HG02970 (cell line): Measurements from ENCODE around the gene DIRAS1.
A peak's percentile ranks its signal among the peaks of the same experiment; 100 is the strongest.

ENCODE experiments used
- ATAC-seq: cut with Tn5 transposase; IDR thresholded peaks from one replicate; pipeline ENCODE4 v1.9.1; 2021; ENCODE audit warnings: mild to moderate bottlenecking, moderate library complexity, moderate number of reproducible peaks; ENCODE audit not compliant: unreplicated experiment, low FRiP score

The DIRAS1 gene

DNA sequence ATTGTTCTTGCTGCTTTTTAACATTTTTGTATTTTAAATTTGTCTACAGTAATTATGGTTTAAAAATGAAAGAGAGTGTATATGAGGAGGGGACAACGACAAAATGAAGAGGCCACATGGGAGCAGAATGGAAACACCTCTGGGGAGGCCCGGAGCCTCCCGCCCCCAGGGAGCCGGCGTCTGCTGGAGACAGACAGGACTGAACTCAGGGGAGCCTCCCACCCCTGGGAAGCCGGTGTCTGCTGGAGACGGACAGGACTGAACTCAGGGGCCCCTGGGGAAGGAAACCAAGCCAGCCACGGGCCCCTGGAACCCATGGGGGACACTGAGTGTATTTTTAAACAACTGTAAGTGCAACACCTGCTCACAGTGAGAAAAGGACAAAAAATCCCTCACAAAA is 35.3 kb upstream of the DIRAS1 start:
- ATAC-seq: no peak

DNA sequence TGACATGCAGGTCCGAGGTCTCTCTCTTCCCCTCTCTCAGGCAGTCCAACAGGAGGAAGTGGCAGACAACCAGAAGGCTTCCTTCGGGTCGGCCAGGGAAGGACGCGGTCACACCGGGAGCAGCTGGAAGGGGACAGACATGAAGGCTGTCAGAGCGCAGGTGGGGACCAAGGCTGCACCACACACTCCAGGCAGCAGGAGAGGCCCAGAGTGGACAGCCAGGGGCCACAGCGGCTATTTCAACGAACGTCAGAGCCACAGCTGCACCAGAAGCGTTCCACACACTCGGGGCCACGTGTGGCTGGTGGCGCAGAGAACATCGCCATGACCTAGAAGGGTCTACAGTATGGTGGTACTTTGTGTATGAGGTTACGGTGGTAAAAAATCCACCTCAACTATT is 34.6 kb upstream of the DIRAS1 start:
- ATAC-seq: no peak

DNA sequence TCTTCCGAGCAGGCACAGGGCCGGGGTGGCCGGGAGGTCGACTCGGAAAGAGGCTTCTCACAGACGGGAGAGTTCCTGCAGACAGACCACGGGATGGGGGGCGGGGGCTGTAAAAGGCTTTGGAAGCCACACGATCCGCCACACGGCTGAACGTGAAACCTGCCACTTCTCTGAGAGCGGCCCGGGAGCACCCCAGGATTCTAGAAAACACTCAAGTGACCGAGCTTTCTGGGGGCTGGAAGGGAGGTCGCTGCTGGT is 34.2 kb upstream of the DIRAS1 start:
- ATAC-seq: no peak

DNA sequence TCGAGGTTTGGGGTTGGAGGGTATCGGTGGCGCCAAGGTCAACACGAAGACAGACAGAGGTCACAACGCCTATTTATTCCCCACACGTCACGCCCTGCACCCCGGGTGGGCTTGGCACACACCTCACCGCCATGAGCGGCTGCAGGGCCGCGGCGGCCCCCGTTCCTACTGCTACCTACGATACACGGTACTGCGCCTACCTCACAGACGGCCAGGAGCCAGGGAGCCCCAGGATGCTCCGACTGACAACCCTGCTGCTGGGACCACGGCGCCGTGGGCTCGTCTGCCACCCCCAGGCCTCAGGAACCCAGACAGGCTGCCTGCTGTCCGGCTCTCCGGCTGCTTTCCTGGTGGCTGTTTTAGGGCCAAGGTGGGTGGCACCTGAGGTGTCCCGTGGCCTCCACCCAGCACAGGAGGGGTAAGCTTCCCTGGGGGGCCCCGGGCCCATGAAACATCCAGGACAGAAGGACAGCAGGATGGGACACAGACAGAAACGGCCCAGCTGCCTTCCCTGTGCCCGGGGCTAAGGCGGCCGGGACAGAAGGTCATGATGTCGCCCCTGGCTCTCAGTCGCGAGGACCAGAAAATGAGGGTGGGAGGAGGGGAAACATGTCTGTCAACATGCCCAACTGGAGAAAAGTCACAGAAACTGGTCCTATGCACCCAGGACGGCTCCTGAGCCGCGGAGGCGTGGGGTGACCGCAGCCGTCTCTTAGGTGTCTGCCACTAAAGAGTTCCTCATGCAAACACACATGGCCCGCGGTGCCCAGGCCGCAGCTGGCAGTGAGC is 33.7 kb upstream of the DIRAS1 start:
- ATAC-seq: no peak

DNA sequence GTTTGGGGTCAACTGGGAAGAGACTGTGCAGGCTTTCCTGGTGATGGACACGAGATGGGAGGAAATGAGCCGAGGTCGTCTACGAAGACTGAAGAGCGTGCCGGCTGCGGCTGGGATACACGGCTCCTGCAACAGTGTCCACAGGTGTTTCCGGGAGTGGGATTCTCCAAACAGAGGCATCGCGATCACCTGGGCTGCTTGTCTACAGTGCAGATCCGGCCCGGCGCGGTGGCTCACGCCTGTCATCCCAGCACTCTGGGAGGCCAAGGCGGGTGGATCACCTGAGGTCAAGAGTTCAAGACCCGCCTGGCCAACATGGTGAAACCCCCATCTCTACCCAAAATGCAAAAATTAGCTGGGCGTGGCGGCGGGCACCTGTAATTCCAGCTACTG is 30.3 kb upstream of the DIRAS1 start:
- no peak for ATAC-seq

DNA sequence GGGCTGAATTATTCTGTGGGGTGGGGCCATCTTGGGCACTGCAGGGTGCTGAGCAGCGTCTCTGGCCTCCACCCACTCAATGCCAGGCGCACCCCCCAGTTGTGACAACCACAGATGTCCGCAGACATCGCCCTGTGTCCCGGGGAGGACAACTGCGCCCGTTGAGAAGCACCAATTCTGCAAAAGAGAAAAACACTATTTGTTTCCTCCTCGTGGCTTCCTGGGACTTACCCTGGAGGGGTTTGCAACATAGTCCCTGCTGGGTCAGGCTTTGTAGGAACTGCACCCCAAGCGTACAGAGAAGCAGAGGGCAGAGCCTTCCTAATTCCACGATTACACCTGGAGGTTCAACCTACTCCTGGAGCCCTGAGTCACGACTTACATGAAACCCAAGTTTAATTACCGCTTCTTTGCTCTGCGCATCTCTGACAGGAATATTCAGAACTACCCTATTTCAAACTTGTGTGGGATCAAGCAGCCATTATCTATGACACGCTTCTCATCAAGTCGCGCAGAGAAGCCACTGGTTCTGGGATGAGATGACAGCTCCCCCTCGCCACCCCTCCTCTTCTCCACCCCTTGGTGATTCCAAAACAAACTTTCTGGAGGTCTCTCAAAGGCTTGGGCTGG is 29.8 kb upstream of the DIRAS1 start:
- ATAC-seq: no peak

DNA sequence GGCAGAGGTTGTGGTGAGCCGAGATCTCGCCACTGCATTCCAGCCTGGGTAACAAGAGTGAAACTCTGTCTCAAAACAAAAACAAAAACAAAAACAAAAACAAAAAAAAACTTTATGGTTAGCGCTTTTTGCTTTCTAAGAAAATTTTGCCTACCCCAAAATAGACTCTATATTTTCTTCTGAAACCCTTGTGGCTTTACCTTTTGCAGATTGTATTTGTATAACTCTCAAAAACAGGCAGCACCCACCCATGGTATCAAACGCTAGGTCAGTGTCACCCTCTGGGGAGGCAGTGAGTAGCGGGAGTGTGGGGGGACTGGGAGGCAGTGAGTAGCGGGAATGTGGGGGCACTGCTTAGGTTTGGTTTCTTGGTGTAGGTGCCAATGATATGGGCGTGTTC is 26.2 kb upstream of the DIRAS1 start:
- no peak for ATAC-seq

DNA sequence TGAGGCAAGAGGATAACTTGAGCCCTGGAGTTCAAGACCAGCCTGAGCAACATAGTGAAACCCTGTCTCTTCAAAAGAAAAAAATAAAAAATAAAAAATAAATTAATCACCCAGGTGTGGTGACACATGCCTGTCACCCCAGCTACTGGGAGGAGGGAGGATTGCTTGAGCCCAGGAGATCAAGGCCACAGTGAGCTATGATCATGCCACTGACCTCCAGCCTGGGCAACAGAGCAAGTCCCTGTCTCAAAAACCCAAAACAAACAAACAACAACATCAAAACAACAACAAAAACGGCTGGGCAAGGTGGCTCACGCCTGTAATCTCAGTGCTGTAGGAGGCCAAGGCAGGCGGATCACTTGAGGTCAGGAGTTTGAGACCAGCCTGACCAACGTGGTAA is 22.9 kb upstream of the DIRAS1 start:
- ATAC-seq: no peak

DNA sequence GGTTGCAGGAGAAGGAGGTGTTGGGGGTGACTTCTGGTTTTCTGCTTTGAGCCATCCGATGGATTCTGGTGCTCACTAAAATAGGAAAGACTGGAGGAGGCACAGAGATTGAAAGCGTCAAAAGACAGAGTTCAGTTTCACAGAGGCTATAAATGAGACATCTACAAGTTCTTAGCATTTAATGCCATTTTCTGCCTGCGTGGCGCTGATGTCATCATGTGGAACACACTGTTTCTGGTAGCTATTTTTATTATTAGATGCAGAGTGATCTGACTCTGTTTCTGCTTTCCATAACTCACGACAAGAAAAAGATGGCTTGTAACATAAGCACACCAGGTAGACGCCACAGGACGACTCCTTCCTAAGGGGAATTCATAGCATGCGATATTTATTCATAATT is 21.9 kb upstream of the DIRAS1 start:
- no peak for ATAC-seq

DNA sequence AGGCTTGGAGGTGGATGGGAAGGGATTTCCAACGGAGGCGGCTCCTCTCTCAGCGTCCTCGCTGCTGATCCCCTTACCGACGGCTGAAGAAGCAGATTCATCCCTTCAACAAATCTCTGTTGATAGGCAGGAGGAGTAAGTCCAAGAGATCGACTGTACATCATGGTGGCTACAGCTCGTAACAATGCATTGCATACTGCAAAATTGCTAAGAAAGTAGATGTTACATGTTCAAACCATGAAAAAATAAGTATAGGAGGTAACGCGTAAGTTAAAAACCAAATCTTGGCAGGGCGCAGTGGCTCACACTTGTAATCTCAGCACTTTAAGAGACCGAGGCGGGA is 19.1 kb upstream of the DIRAS1 start:
- ATAC-seq: no peak

DNA sequence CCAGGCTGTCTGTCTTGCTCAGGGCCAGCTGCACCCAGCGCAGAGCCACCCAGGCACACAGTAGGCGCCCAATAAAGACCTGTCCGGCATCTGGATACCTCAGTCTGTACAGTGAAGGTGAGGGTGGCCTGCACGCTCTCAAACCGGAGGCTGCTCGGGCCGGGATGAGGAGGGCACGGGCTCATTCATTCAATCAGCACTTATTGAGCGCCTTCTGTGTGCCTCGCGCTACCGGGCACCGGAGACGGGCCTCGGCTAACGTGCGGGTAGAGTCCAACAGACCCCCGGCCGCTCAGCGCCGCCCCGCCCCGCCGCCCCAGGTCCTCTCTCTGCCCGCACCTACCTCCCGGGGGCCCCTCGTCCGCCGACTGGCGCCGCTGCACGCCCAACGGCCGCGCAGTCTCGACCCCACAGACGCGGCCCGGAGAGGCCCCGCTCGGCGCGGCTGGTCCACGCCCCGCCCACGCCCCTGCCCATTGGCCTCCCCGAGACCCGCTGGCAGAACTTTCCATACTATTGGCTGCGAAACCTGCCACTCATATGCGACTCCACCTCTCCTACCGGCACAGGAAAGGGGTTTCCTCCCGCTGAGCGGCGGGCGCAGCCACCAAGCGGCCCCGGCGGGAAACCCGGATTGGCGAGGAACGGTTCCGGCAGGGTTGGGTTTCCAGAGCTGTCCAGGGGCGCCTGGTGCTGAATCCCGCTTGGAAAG is 18.6 kb upstream of the DIRAS1 start, which contains the start of gene SLC39A3:
TSS of gene SLC39A3 (minus strand) at position 416 of the 712 bp plus-strand sequence. CDS start 2,760 bp downstream, outside the sequence.
- peak; percentile 91 for ATAC-seq

DNA sequence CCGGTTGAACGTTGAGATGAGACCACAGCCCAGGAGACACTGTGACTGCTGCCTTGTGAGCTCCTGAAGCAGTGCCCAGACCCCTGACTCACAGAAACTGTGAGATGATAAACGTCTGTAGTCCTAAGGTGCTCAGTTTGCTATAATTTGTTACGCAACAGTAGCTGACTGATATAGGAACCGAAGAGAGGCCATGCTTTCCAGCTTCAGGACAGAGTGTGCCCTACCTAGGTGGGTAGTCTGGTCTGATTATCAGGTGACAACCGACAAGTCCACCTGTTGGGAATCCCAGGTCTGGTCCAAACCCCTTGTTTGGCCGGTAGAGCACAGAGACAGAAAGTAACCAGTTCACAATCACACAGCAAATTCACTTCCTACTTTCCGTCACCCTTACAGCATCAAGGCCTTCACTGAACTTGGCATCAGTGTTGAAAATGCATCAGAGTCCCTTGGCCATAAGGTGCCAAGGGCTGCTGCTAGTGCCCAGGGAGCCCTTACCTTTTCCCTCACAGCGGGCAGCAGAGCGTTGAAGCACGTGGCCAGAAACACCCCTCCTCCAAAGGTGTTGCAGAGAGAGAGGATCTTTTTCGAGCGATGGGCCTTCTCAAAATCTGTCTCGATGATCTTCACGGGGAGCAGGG is 15.5 kb upstream of the DIRAS1 start:
- ATAC-seq: no peak

DNA sequence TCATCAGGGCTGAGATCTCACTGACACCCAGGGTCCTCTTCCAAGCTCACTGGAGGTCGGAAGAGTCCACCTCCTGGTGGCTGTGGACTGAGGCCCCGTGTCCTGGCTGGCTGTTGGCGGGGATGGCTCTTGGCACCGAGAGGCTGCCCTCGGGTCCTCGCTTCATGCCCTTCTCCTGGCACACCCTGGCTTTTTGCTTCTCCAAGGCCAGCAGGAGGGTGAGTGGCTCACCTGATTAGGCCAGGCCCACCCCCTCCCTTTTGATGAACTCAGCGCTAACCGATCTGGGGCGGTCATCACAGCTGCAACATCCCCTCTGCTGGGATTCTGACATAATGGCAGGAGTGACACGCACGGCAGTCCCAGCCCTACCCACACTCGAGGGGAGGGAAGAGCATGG is 14.2 kb upstream of the DIRAS1 start:
- ATAC-seq: no peak

DNA sequence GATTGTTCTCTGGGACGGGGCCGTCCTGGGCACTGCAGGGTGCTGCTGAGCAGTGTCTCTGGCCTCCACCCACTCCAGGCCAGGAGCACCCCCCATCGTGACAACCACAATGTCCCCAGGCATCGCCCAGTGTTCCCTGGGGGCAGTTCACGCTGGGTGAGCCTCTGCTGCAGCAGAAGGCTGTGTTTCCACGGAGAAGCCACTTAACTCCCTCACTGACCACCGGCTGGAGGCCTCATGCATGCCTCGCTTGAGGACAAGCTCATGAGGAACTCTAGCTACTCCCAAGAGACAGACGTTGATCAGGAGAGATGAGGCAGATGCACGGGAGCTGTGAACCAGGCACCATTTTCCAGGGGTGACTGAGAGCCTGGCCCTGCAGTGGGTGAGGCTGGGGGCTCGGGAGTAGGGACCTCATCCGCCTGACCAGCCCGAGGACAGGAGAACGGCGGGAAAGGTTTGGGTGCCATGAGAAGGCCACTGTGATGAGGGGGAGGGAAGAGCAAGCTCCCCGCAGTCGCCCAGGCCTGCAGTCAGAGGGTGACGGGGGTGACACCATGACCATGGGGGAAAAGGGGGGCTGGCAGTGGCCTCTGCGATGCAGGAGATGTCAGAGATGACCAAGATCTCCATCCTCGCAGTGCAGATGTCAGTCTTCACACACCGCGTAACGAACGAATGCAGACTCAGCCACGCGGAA is 13.6 kb upstream of the DIRAS1 start:
- ATAC-seq: no peak

DNA sequence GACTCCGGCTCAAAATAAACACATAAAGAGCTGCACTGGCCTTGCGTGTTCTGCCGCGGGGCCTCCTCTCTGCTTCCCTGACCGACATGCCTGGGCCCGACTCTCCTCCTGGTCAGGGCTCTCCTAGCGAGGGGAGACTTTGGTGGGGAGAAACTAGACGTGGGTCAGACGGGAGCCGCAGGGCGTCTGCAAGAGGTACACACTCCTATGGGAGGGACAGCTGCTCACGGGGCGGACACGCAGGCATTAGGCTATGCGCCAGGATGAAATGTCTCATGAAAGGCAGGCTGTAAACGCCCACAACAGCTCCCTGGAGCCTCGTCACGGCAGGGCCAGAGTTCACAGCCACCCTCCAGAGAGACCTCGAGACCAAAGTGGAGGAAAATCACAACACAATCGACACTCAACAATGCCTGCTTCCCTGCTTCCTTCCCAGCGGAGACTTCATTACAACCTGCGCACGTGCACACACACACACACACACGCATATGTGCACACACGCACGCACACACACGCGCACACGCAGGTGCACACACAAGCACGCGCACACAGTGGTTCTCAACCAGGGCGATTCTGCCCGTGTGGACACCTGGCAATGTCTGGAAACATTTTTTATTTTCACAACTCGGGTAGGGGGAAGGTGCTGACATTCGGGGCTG is 12.9 kb upstream of the DIRAS1 start:
- no peak for ATAC-seq

DNA sequence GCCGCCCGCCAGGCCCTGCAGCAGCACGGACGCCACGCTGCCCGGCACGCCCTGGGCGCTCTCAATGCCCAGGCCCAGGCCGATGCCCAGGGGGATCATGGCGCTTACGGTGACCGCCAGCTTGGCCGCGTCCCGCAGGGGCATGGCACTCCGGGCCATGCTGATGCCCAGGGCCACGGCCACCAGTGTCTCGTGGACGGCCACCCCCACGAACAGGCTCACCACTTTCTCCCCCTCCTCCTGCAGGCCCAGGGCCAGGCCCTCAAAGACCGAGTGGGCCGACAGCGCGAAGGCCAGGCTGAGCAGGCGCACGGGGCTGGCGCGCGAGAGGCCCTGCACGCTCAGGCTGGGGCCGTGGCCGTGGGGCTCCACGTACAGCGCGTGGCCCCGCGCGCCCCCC is 11.7 kb upstream of the DIRAS1 start:
- ATAC-seq: no peak

DNA sequence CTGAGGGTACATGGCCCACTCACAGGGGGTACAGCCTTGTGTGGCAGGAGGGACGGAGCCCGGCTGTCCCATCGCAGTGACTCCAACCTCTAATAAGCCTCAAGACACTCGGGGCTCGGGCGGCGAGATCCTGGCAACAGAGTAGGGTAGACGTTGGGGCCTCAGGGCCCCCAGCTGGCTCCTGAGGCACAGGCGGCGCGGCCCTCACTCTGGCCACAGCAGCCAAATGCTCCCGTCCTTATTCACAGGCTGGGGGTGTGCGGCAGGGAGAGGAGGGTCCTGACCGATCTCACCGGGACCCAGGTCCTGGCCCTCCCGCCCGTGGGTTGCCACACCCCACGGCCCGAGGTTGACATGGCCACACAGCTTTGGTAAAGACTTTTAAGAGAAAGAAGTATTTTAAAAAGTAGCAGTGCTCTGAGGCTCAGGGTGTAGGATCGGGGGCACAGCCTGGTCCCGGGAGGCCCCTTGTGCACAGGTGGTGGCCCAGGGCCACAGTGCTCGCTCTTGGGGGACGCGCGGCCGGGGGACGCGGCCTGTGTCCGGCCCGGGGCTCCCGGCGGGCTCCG is 11.1 kb upstream of the DIRAS1 start:
- ATAC-seq: no peak

DNA sequence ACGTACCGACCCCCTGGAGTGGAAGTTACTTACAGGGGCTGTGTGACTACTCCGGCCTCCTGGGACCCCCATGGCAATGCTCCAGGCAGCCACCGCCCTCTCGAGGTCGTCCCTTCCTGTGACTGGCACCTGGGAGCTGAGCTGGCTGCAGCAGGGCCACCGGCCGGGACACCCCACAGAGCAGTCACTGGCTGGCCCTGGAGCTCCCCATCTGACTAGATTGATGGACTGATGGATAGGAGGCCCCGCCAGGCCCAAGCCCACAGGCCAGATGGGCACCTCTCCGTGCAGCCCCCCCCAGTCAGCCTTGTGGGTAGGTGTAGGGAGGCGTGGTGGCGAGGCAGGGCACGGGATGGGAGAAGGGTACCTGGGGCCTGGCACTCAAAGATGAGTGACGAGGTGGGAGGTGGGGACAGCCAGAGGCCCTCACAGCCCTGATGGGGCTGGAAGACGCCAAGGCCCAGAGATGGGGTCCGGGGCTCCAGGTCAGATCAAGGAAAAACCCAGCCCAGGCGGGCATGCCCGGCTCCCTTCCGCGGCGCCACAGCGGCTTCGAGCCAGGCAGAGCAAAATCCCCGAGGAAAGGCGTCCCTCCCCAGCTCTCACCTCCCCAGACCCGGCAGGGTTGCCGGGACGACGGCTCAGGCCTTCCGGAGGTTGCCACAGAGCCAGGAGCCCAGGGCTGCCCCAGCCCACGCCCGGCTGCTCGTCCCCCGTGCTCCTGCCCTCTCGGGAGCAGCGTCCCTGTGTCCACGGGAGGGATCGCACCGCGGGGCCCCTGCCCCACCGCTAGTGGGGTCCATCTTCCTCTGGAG is 10.2 kb upstream of the DIRAS1 start:
- no peak for ATAC-seq
